Stimulated activated CD4-positive, alpha-beta T cell treated with anti-CD3 and anti-CD28 coated beads, TNF-alpha, amount 100 ng/mL, for 4 hours (primary cell): ENCODE measurements around the gene ROBO1.

Experiments
- DNase-seq, 3 experiments: peaks; one replicate each; pipeline ENCODE4 v3.0.0-alpha.2; 2020; ENCODE audit warnings: low read depth in 3 of 3

The ROBO1 gene

GRCh38 chr3:79066481-79066880 lies 701.3 kb downstream of the ROBO1 start:
- DNase-seq = no peak

GRCh38 chr3:79063624-79064023 lies 704.2 kb downstream of the ROBO1 start:
- DNase-seq = no peak

- no peak for DNase-seq
Measured at GRCh38 chr3:79057756-79058155, 710.0 kb downstream of the ROBO1 start.

GRCh38 chr3:79056498-79056897 lies 711.3 kb downstream of the ROBO1 start:
- DNase-seq = no peak

GRCh38 chr3:79052054-79052681 lies 715.6 kb downstream of the ROBO1 start:
- no peak for DNase-seq

- no peak for DNase-seq
Measured at GRCh38 chr3:79047581-79047980, 720.2 kb downstream of the ROBO1 start.

GRCh38 chr3:79041621-79042020 lies 726.2 kb downstream of the ROBO1 start:
- DNase-seq = no peak

- no peak for DNase-seq
Measured at GRCh38 chr3:79040701-79041100, 727.1 kb downstream of the ROBO1 start.

GRCh38 chr3:79040091-79040490 lies 727.7 kb downstream of the ROBO1 start:
- no peak for DNase-seq

- no peak for DNase-seq
Measured at GRCh38 chr3:79039192-79039591, 728.6 kb downstream of the ROBO1 start.

GRCh38 chr3:79038636-79039035 lies 729.2 kb downstream of the ROBO1 start:
- no peak for DNase-seq

- no peak for DNase-seq
Measured at GRCh38 chr3:79038057-79038456, 729.7 kb downstream of the ROBO1 start.

- DNase-seq = no peak
Measured at GRCh38 chr3:79032686-79033318, 735.0 kb downstream of the ROBO1 start.

GRCh38 chr3:79030157-79030556 lies 737.6 kb downstream of the ROBO1 start:
- no peak for DNase-seq

- DNase-seq = no peak
Measured at GRCh38 chr3:79028916-79029315, 738.9 kb downstream of the ROBO1 start.

GRCh38 chr3:79027593-79027992 lies 740.2 kb downstream of the ROBO1 start:
- no peak for DNase-seq

- DNase-seq = no peak
Measured at GRCh38 chr3:79019924-79020173, 747.9 kb downstream of the ROBO1 start.

- DNase-seq = no peak
Measured at GRCh38 chr3:79019137-79019923, 748.5 kb downstream of the ROBO1 start.

GRCh38 chr3:79018671-79019136 lies 749.1 kb downstream of the ROBO1 start:
- no peak for DNase-seq

GRCh38 chr3:79018265-79018664 lies 749.5 kb downstream of the ROBO1 start:
- no peak for DNase-seq

GRCh38 chr3:79016587-79017376 lies 751.0 kb downstream of the ROBO1 start:
- DNase-seq = no peak

- DNase-seq = no peak
Measured at GRCh38 chr3:79015854-79016253, 751.9 kb downstream of the ROBO1 start.
